WERI-Rb-1 (cell line): Measurements from ENCODE around the gene FRAS1.

Experiments
- DNase-seq: peaks from one replicate; pipeline ENCODE4 v3.0.0-alpha.2; 2020
- H3K27ac ChIP-seq: fragments of 250-450 bp; sonication (Bioruptor Pico); 2 replicates; pipeline ENCODE4 v1.5.1; 2020; ENCODE audit warnings: mild to moderate bottlenecking, moderate library complexity
- H3K27me3 ChIP-seq: fragments of 250-450 bp; sonication (Bioruptor Pico); 2 replicates; pipeline ENCODE4 v1.5.1; 2021; ENCODE audit warnings: mild to moderate bottlenecking, low read depth, moderate library complexity; ENCODE audit not compliant: insufficient read depth, severe bottlenecking
- H3K36me3 ChIP-seq: fragments of 250-450 bp; sonication (Bioruptor Pico); 2 replicates; pipeline ENCODE4 v1.5.1; 2020; ENCODE audit warnings: mild to moderate bottlenecking, moderate library complexity
- H3K4me3 ChIP-seq: 2 replicates; pipeline ENCODE4 v1.5.1; 2011; ENCODE audit warnings: low read depth, mild to moderate bottlenecking, control low read depth, low read length
- H3K9me3 ChIP-seq: fragments of 250-450 bp; sonication (Bioruptor Pico); 2 replicates; pipeline ENCODE4 v1.5.1; 2021; ENCODE audit warnings: mild to moderate bottlenecking, moderate library complexity; ENCODE audit not compliant: severe bottlenecking
- CTCF ChIP-seq: IDR thresholded peaks from 2 replicates; pipeline ENCODE4 v1.5.1; 2011; ENCODE audit warnings: low read depth, mild to moderate bottlenecking, control low read depth, inconsistent platforms, low read length

The FRAS1 gene

GRCh38 chr4:78428996-78429395, 371.9 kb downstream of the FRAS1 start:
- Histone ChIP-seq H3K27me3 (no peaks in the 10 kb centered on the region), H3K36me3 (no peaks in the 10 kb centered on the region), H3K9me3 (no peaks in the 10 kb centered on the region), H3K27ac (no peak overlapping the region), H3K4me3 (no peak overlapping the region)
- no peak for TF ChIP-seq CTCF
- no peak for DNase-seq

GRCh38 chr4:78432896-78433295, 375.8 kb downstream of the FRAS1 start:
- no peaks in the 10 kb centered on the region for H3K36me3 ChIP-seq
- no peak for DNase-seq
- no peaks in the 10 kb centered on the region for H3K27me3 ChIP-seq
- H3K4me3 ChIP-seq: no peak overlapping the region
- H3K27ac ChIP-seq: no peak overlapping the region
- TF ChIP-seq CTCF: no peak
- no peaks in the 10 kb centered on the region for H3K9me3 ChIP-seq

GRCh38 chr4:78437608-78438088, 380.5 kb downstream of the FRAS1 start:
- no peak for DNase-seq
- no peak overlapping the region for H3K27ac ChIP-seq
- H3K4me3 ChIP-seq: no peak overlapping the region
- no peaks in the 10 kb centered on the region for H3K9me3 ChIP-seq
- TF ChIP-seq CTCF: no peak
- no peaks in the 10 kb centered on the region for H3K27me3 ChIP-seq
- no peaks in the 10 kb centered on the region for H3K36me3 ChIP-seq

- no peaks in the 10 kb centered on the region for H3K9me3 ChIP-seq
- H3K4me3 ChIP-seq: no peak overlapping the region
- no peaks in the 10 kb centered on the region for H3K36me3 ChIP-seq
- H3K27ac ChIP-seq: no peak overlapping the region
- no peak for TF ChIP-seq CTCF
- H3K27me3 ChIP-seq: no peaks in the 10 kb centered on the region
- DNase-seq: no peak
These were observed 382.2 kb downstream of the FRAS1 start for GRCh38 chr4:78439328-78439727.

- TF ChIP-seq CTCF: no peak
- Histone ChIP-seq H3K36me3 (no peaks in the 10 kb centered on the region), H3K9me3 (no peaks in the 10 kb centered on the region), H3K27me3 (peaks cover 2% of the 10 kb centered on the region), H3K27ac (no peak overlapping the region), H3K4me3 (no peak overlapping the region)
- DNase-seq: no peak
These were observed 384.6 kb downstream of the FRAS1 start for GRCh38 chr4:78441756-78442155.

- Histone ChIP-seq H3K4me3 (no peak overlapping the region), H3K27ac (no peak overlapping the region), H3K27me3 (peaks cover 2% of the 10 kb centered on the region), H3K9me3 (no peaks in the 10 kb centered on the region), H3K36me3 (no peaks in the 10 kb centered on the region)
- no peak for TF ChIP-seq CTCF
- DNase-seq: no peak
These were observed 389.5 kb downstream of the FRAS1 start for GRCh38 chr4:78446619-78447018.
